Measurements from ENCODE around the gene TMEM52B.
"Not testable (repeated sequence)": the region's sequence is repeated elsewhere in the genome, so short reads cannot be mapped to it uniquely, and the experiment has no call there.

Gene TMEM52B

GRCh38 chr12:10171973-10172728, 6.7 kb upstream of the TMEM52B start, which contains the start of gene OLR1:
TSS of gene OLR1 (minus strand) at chr12:10172132. CDS start at chr12:10172077, 55 bp downstream.
- DNase-seq, result no peak

GRCh38 chr12:10174986-10175614, 3.7 kb upstream of the TMEM52B start:
- DNase-seq, result no peak

GRCh38 chr12:10175846-10176636, 2.8 kb upstream of the TMEM52B start:
- DNase-seq, result no peak

- DNase-seq, result no peak
Observed at GRCh38 chr12:10179776-10180181, 947 bp downstream of the TMEM52B start.

GRCh38 chr12:10182354-10183049, 3.7 kb downstream of the TMEM52B start:
- DNase-seq, result peak; percentile 26

- DNase-seq, result no peak
Observed at GRCh38 chr12:10184261-10184843, 5.5 kb downstream of the TMEM52B start.

GRCh38 chr12:10186299-10186698, 7.5 kb downstream of the TMEM52B start:
- DNase-seq, result no peak

- not testable (repeated sequence) for DNase-seq
Observed at GRCh38 chr12:10186958-10187357, 8.1 kb downstream of the TMEM52B start.

- no peak for DNase-seq
Observed at GRCh38 chr12:10189653-10190052, 10.8 kb downstream of the TMEM52B start.

- peak; percentile 64 for DNase-seq
Observed at GRCh38 chr12:10190558-10191388, 11.9 kb downstream of the TMEM52B start.

- DNase-seq, result no peak
Observed at GRCh38 chr12:10191865-10192264, 13.0 kb downstream of the TMEM52B start.

- DNase-seq, result no peak
Observed at GRCh38 chr12:10194160-10194670, 15.4 kb downstream of the TMEM52B start.

- no peak for DNase-seq
Observed at GRCh38 chr12:10196210-10196609, 17.4 kb downstream of the TMEM52B start.

- DNase-seq, result no peak
Observed at GRCh38 chr12:10197879-10198278, 19.0 kb downstream of the TMEM52B start.

GRCh38 chr12:10204495-10204894, 25.7 kb downstream of the TMEM52B start:
- not testable (repeated sequence) for DNase-seq

GRCh38 chr12:10205220-10205807, 26.5 kb downstream of the TMEM52B start:
- DNase-seq, result no peak

GRCh38 chr12:10207136-10207535, 28.3 kb downstream of the TMEM52B start:
- DNase-seq, result no peak

GRCh38 chr12:10210225-10210624, 31.4 kb downstream of the TMEM52B start:
- DNase-seq, result no peak

GRCh38 chr12:10211101-10211939, 32.5 kb downstream of the TMEM52B start:
- DNase-seq, result no peak

Data from activated CD4-positive, alpha-beta T cell treated with anti-CD3 and anti-CD28 coated beads, Interleukin-10, Interleukin-2, amounts not matched to agents 100 ng/mL and 50 ng/mL, durations not matched to agents 16 hours and 8 hours (primary cell).